Fibroblast of lung (primary cell): ENCODE results near the gene PLCB2. TPM values are rescaled to one million over a fixed set of nuclear protein-coding genes. Genes with fewer than 3 reads are reported as not detected.

Source experiments
- DNase-seq, 2 donors: peaks; one replicate each; pipeline versions ENCODE4 v3.0.0 to v3.0.0-alpha.2; 2010; ENCODE audit warnings: low read depth in 2 of 2
- H2AFZ ChIP-seq: 2 replicates; pipeline ENCODE4 v1.5.1; 2012; ENCODE audit warnings: low read length, control low read depth, inconsistent platforms
- H3K27ac ChIP-seq: 2 replicates; pipeline ENCODE4 v1.5.1; 2011; ENCODE audit warnings: low read length, control low read depth; ENCODE audit not compliant: insufficient read depth
- H3K27me3 ChIP-seq: 2 replicates; pipeline ENCODE4 v1.5.1; 2011; ENCODE audit warnings: mild to moderate bottlenecking, low read length; ENCODE audit not compliant: control insufficient read depth, insufficient read depth
- H3K36me3 ChIP-seq: 2 replicates; pipeline ENCODE4 v1.5.1; 2011; ENCODE audit warnings: low read length; ENCODE audit not compliant: control insufficient read depth, insufficient read depth
- H3K4me1 ChIP-seq: 2 replicates; pipeline ENCODE4 v1.5.1; 2011; ENCODE audit warnings: low read length; ENCODE audit not compliant: control insufficient read depth, insufficient read depth; ENCODE audit errors: extremely low read depth
- H3K4me2 ChIP-seq: 2 replicates; pipeline ENCODE4 v1.5.1; 2011; ENCODE audit warnings: low read length, control low read depth; ENCODE audit not compliant: insufficient read depth; ENCODE audit errors: extremely low read depth
- H3K4me3 ChIP-seq, 4 experiments: fragments of 200-600 bp in 1 of 4; sonication (generic) in 1 of 4; replicated peaks in 1 of 4; 2 replicates each; pipeline ENCODE4 v1.5.1; 2011 to 2016; ENCODE audit warnings: low read length in 4 of 4, low read depth in 3 of 4, mild to moderate bottlenecking in 3 of 4, control low read depth in 2 of 4, inconsistent platforms in 1 of 4, mixed read lengths in 1 of 4; ENCODE audit not compliant: insufficient read depth in 1 of 4; ENCODE audit errors: control extremely low read depth in 1 of 4
- H3K79me2 ChIP-seq: 2 replicates; pipeline ENCODE4 v1.5.1; 2012; ENCODE audit warnings: mild to moderate bottlenecking, low read length, inconsistent platforms; ENCODE audit not compliant: control insufficient read depth, insufficient read depth
- H3K9ac ChIP-seq: 2 replicates; pipeline ENCODE4 v1.5.1; 2011; ENCODE audit warnings: mild to moderate bottlenecking, low read length, control low read depth; ENCODE audit not compliant: insufficient read depth
- H3K9me3 ChIP-seq: 2 replicates; pipeline ENCODE4 v1.5.1; 2012; ENCODE audit warnings: low read depth, low read length; ENCODE audit not compliant: control insufficient read depth, insufficient read depth
- H4K20me1 ChIP-seq: 2 replicates; pipeline ENCODE4 v1.5.1; 2011; ENCODE audit warnings: low read length; ENCODE audit not compliant: control insufficient read depth, insufficient read depth; ENCODE audit errors: extremely low read depth
- EZH2 ChIP-seq: IDR thresholded peaks from 2 replicates; pipeline ENCODE4 v1.5.1; 2012; ENCODE audit warnings: low read length, control low read depth, mild to moderate bottlenecking; ENCODE audit errors: missing control alignments
- polyA plus RNA-seq, 2 donors: library from polyadenylated mRNA; depleted of rRNA in 1 of 2; stranded (reverse) in 1 of 2; unstranded in 1 of 2; fragments of >200 nt; gene quantifications; 2 replicates each; pipeline ENCODE4 v1.2.1, GENCODE V29; 2011 to 2012; ENCODE audit warnings: missing spikeins in 1 of 2
- total RNA-seq: library from RNA; depleted of rRNA; stranded (reverse); fragments of >200 nt; gene quantifications from 2 replicates; pipeline ENCODE4 v1.2.1, GENCODE V29; 2014
- TF ChIP-seq, protein P1 (sequence below), 2 donors: IDR thresholded peaks in 1 of 2; conservative IDR thresholded peaks in 1 of 2; 1 replicate in 1 of 2; 2 replicates in 1 of 2; pipeline ENCODE4 v1.5.1; 2011 to 2012; ENCODE audit warnings: low read length in 2 of 2, control low read depth in 1 of 2, inconsistent platforms in 1 of 2, low read depth in 1 of 2, mild to moderate bottlenecking in 1 of 2

Gene PLCB2
- total and polyA plus RNA-seq, 2 donors (not counting 1 experiment from before 2014, with no cell fraction given), result under 0.01 to 0.40 TPM

DNA sequence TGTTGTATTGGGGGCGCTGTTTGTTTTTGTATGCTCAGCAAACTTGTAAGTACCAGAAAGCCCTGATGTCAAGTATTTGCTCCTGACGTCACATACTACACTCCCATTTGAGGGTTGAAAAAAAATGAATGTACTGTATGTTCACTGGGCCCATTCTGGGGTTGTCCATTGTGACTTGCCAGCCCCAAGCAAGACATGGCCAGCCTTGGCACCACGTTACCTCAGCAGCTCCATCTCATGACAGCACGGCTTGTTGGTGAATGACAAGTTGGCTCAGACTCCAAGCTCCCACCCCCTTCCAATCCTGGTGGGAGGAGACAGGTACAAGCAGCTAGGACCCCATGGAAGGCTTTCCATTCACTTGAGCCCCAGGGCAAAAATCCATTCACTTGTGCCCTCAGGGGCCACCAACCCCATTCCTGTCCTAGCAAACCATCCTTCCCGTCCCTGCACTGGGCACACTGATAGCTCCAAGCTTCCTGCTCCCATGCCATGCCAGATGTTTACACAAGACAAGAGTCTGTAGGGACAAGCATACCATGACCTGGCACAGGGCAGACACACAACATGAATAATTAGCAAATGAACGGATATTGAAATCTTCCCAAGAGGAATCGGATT is 44.7 kb upstream of the PLCB2 start:
- no peak for TF ChIP-seq EZH2
- TF ChIP-seq, protein P1, sequence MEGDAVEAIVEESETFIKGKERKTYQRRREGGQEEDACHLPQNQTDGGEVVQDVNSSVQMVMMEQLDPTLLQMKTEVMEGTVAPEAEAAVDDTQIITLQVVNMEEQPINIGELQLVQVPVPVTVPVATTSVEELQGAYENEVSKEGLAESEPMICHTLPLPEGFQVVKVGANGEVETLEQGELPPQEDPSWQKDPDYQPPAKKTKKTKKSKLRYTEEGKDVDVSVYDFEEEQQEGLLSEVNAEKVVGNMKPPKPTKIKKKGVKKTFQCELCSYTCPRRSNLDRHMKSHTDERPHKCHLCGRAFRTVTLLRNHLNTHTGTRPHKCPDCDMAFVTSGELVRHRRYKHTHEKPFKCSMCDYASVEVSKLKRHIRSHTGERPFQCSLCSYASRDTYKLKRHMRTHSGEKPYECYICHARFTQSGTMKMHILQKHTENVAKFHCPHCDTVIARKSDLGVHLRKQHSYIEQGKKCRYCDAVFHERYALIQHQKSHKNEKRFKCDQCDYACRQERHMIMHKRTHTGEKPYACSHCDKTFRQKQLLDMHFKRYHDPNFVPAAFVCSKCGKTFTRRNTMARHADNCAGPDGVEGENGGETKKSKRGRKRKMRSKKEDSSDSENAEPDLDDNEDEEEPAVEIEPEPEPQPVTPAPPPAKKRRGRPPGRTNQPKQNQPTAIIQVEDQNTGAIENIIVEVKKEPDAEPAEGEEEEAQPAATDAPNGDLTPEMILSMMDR (conservative IDR thresholded peaks at IDR 0.05 in 1 of 2, IDR thresholded peaks at IDR 0.05 in 1 of 2; ENCODE audit: low read depth in 1 of 2, low read length in 2 of 2), result no peak
- Histone ChIP-seq H2AFZ (no peak overlapping the region), H3K36me3 (no peaks in the 10 kb centered on the region), H3K4me3 (no peak overlapping the region), H3K9ac (no peak overlapping the region), H3K4me2 (no peak overlapping the region), H3K79me2 (no peaks in the 10 kb centered on the region), H4K20me1 (no peaks in the 10 kb centered on the region), H3K27me3 (peaks cover 19% of the 10 kb centered on the region), H3K4me1 (no peaks in the 10 kb centered on the region), H3K9me3 (no peaks in the 10 kb centered on the region), H3K27ac (no peak overlapping the region)
- DNase-seq, result no peak

DNA sequence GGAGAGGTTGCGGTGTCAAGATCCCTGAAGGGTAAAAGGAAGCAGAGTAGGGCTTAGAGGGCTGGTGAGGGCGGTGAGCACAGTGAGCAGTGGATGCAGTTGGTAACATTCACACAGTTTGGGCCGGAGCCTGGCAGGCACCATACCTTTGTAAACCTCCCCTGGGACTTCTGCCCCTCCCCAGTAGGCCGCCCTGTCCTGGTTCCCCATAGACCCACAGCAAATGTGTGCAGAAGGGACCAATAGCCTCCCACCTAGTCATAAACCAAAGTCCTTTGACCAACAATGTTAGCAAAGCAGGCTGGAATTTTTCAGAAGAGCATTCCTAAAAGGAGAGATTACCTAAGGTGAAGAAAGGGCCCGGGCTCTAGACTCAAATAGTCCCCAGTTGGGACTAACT is 41.4 kb upstream of the PLCB2 start:
- Histone ChIP-seq H3K79me2 (no peaks in the 10 kb centered on the region), H3K4me1 (peaks cover 3% of the 10 kb centered on the region), H3K27ac (no peak overlapping the region), H3K4me2 (no peak overlapping the region), H3K4me3 (no peak overlapping the region), H3K9ac (no peak overlapping the region), H2AFZ (no peak overlapping the region), H3K36me3 (no peaks in the 10 kb centered on the region), H3K9me3 (no peaks in the 10 kb centered on the region), H4K20me1 (no peaks in the 10 kb centered on the region), H3K27me3 (peaks cover 11% of the 10 kb centered on the region)
- DNase-seq, result no peak
- TF ChIP-seq, protein P1 (conservative IDR thresholded peaks at IDR 0.05 in 1 of 2, IDR thresholded peaks at IDR 0.05 in 1 of 2; ENCODE audit: low read depth in 1 of 2, low read length in 2 of 2), result no peak
- TF ChIP-seq EZH2, result no peak

DNA sequence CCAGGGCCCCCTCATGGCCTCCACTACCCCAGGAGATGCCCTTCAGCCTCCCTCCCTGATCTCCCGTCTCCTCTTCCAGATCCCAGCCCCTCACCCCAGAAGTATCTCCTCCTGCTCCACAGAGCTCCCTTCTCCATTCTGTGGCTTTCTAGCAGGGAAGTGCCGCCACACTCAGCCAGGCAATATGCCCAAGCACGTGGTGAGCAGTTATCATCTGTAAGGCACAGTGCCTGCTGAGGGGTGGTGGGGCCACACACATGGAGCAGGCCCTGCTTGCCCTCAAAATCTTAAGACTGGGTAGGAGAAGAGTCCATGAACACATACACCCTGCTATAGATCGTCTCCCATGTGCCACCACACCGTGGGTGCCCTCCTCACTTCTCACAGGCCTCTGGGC is 40.7 kb upstream of the PLCB2 start:
- H3K27ac ChIP-seq, result no peak overlapping the region
- H3K9ac ChIP-seq, result no peak overlapping the region
- no peak for DNase-seq
- peaks cover 9% of the 10 kb centered on the region for H3K4me1 ChIP-seq
- no peaks in the 10 kb centered on the region for H3K9me3 ChIP-seq
- H3K36me3 ChIP-seq, result no peaks in the 10 kb centered on the region
- no peak overlapping the region for H3K4me3 ChIP-seq
- no peak overlapping the region for H2AFZ ChIP-seq
- TF ChIP-seq, protein P1 (conservative IDR thresholded peaks at IDR 0.05 in 1 of 2, IDR thresholded peaks at IDR 0.05 in 1 of 2; ENCODE audit: low read depth in 1 of 2, low read length in 2 of 2), result no peak
- no peak for TF ChIP-seq EZH2
- no peaks in the 10 kb centered on the region for H3K79me2 ChIP-seq
- H3K4me2 ChIP-seq, result no peak overlapping the region
- no peaks in the 10 kb centered on the region for H4K20me1 ChIP-seq
- H3K27me3 ChIP-seq, result peaks cover 10% of the 10 kb centered on the region
